Mesendoderm (in vitro differentiated cells): Measurements from ENCODE around the gene PTH2.

Source experiments
- DNase-seq: peaks from one replicate; pipeline ENCODE4 v3.0.0; 2013
- H2AK5ac ChIP-seq: 2 replicates; pipeline ENCODE4 v1.6.1; 2013; ENCODE audit warnings: low read length, inconsistent platforms
- H2BK120ac ChIP-seq: 2 replicates; pipeline ENCODE4 v1.6.1; 2013; ENCODE audit warnings: low read depth, mild to moderate bottlenecking, low read length, moderate library complexity, mixed read lengths
- H2BK15ac ChIP-seq: replicated peaks from 2 replicates; pipeline ENCODE4 v1.6.1; 2013; ENCODE audit warnings: low read depth, mild to moderate bottlenecking, moderate library complexity
- H2BK5ac ChIP-seq: 2 replicates; pipeline ENCODE4 v1.6.1; 2013; ENCODE audit warnings: low read length, inconsistent platforms
- H3K18ac ChIP-seq: 2 replicates; pipeline ENCODE4 v1.6.1; 2013; ENCODE audit warnings: mild to moderate bottlenecking, low read length, mixed read lengths
- H3K23ac ChIP-seq: one replicate; pipeline ENCODE4 v1.6.1; 2013; ENCODE audit warnings: low read length
- H3K27ac ChIP-seq: 2 replicates; pipeline ENCODE4 v1.5.1; 2013; ENCODE audit warnings: low read depth, mild to moderate bottlenecking, inconsistent platforms, low read length, moderate library complexity
- H3K27me3 ChIP-seq: 2 replicates; pipeline ENCODE4 v1.6.1; 2013; ENCODE audit warnings: low read length, control low read depth, mild to moderate bottlenecking, inconsistent platforms; ENCODE audit not compliant: insufficient read depth, poor library complexity
- H3K36me3 ChIP-seq: 2 replicates; pipeline ENCODE4 v1.6.1; 2013; ENCODE audit warnings: low read length, inconsistent platforms; ENCODE audit not compliant: control insufficient read depth, insufficient read depth
- H3K4ac ChIP-seq: one replicate; pipeline ENCODE4 v1.6.1; 2013; ENCODE audit warnings: low read depth, mild to moderate bottlenecking, low read length, moderate library complexity
- H3K4me1 ChIP-seq: 2 replicates; pipeline ENCODE4 v1.6.1; 2013; ENCODE audit warnings: low read depth, low read length, inconsistent platforms; ENCODE audit not compliant: control insufficient read depth
- H3K4me2 ChIP-seq: 2 replicates; pipeline ENCODE4 v1.6.1; 2013; ENCODE audit warnings: low read length
- H3K4me3 ChIP-seq: 2 replicates; pipeline ENCODE4 v1.5.1; 2013; ENCODE audit warnings: mild to moderate bottlenecking, low read length
- H3K56ac ChIP-seq: one replicate; pipeline ENCODE4 v1.6.1; 2013; ENCODE audit warnings: low read length
- H3K79me1 ChIP-seq: 2 replicates; pipeline ENCODE4 v1.6.1; 2013; ENCODE audit warnings: low read length, inconsistent platforms
- H3K79me2 ChIP-seq: 2 replicates; pipeline ENCODE4 v1.6.1; 2013; ENCODE audit warnings: mild to moderate bottlenecking, low read length; ENCODE audit not compliant: control insufficient read depth, insufficient read depth
- H3K9ac ChIP-seq: 2 replicates; pipeline ENCODE4 v1.6.1; 2013; ENCODE audit warnings: low read length, inconsistent platforms
- H4K5ac ChIP-seq: one replicate; pipeline ENCODE4 v1.6.1; 2013; ENCODE audit warnings: low read length
- H4K8ac ChIP-seq: one replicate; pipeline ENCODE4 v1.6.1; 2013; ENCODE audit warnings: low read depth, mild to moderate bottlenecking, control low read depth, low read length, moderate library complexity
- WGBS: extraction: QIAGEN DNeasy Blood & Tissue Kit; methylation state at CpG from one replicate; pipeline ENCODE4 v1.1.7; 2013; ENCODE audit warnings: low lambda C conversion rate, missing lambda C conversion rate; ENCODE audit not compliant: insufficient coverage; ENCODE audit errors: extremely low coverage; 5-methylcytosine and 5-hydroxymethylcytosine counted together

PTH2 gene

DNA sequence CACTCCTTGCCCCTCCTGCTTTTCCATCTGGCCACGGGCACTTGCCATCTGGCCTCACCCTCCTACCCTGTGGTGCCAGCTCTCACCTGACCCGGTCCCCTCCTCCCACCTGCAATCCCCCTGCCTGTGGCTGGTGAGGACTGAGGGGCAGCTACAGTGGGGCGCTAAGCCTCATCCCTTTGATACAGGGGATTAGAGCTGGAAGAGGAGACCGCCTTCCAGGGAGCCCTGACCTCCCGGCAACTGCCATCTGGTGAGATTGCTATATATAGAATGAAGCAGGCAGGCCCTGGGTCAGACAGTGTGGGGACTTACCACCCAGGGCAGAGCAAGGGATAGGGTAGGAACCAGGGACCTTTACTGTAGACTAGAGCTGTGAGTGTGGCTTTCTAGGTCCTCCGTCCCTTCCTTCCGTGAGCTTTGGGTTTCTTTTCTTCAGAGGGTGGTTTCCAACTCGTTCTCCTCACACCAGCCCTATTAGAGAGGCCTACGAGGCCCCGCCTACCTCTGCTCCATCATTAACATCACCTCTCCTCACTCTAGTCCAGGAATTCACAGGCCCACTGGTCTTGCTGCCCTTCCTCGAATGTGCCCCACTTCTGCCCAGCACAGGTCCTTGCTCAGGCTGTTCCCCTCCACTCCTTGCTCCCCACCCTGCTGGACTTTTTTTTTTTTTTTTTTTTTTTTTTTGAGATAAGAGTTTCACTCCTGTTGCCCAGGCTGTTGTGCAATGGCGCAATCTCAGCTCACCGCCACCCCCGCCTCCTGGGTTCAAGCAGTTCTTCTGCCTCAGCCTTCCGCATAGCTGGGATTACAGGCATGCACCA lies 27.4 kb downstream of the PTH2 start:
- Histone ChIP-seq H3K36me3 (no peaks in the 10 kb centered on the region), H2BK15ac (no peak overlapping the region), H2AK5ac (no peak overlapping the region), H3K27me3 (no peaks in the 10 kb centered on the region), H3K27ac (no peak overlapping the region), H3K4me1 (no peaks in the 10 kb centered on the region), H2BK5ac (no peak overlapping the region), H3K79me2 (no peaks in the 10 kb centered on the region), H3K79me1 (no peaks in the 10 kb centered on the region), H3K4ac (no peak overlapping the region), H4K8ac (no peak overlapping the region), H3K56ac (peak overlapping the region; percentile 6), H3K4me2 (no peak overlapping the region), H3K23ac (no peak overlapping the region), H2BK120ac (no peak overlapping the region), H3K4me3 (no peak overlapping the region), H3K18ac (no peak overlapping the region), H3K9ac (no peak overlapping the region), H4K5ac (no peak overlapping the region)
- no CpG with 5 or more reads among the region's 15 CpGs for WGBS
- no peak for DNase-seq

GRCh38 chr19:49393881-49394280 lies 29.4 kb downstream of the PTH2 start:
- Histone ChIP-seq H3K79me2 (no peaks in the 10 kb centered on the region), H4K8ac (no peak overlapping the region), H3K4ac (no peak overlapping the region), H3K4me3 (no peak overlapping the region), H3K27ac (no peak overlapping the region), H3K27me3 (no peaks in the 10 kb centered on the region), H2BK120ac (no peak overlapping the region), H2BK15ac (no peak overlapping the region), H3K56ac (no peak overlapping the region), H4K5ac (no peak overlapping the region), H3K23ac (no peak overlapping the region), H2AK5ac (no peak overlapping the region), H3K36me3 (no peaks in the 10 kb centered on the region), H3K4me1 (no peaks in the 10 kb centered on the region), H3K4me2 (no peak overlapping the region), H3K18ac (no peak overlapping the region), H3K79me1 (no peaks in the 10 kb centered on the region), H2BK5ac (no peak overlapping the region), H3K9ac (no peak overlapping the region)
- DNase-seq = no peak
- WGBS = no CpG with 5 or more reads among the region's 5 CpGs

DNA sequence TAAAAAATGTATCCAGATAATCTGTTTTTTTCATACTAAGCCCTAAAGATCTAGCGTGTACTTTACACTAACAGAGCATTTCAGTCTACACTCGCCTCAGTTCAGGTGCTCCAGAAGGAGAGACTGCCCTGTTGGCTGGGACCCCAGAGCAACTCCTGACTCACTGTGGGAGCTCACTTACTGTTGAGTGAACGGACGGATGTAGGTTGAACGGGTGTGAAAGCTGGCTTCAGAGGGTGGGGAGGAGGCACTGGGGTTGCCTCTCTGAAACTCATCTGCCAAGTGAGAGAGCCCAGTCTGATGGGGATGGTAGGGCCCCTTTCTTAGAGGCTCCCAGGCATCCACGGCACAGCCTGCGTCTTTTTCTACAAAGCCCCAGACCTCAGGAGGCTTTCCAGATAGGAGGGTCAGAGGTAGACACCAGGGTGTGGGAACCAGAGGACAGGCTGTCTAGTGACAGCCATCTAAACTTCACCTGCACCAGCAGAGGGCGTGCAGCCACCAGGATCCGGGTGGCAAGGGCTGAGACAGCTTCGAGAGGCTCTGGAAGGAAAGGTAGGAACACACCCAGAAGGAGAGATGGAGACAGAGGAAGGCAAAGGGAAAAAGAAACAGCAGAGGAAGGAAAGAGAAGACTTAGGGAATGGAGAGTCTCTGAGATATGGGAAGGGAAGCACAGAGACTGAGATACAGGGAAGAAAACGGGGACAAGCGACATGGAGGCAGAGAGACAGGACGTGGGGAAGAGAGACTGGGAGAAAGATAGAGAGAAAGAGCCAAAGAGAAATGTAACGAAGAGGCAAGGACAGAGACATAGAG lies 31.5 kb downstream of the PTH2 start:
- H3K4me3 ChIP-seq = no peak overlapping the region
- H3K18ac ChIP-seq = no peak overlapping the region
- no peak overlapping the region for H3K23ac ChIP-seq
- H4K8ac ChIP-seq = no peak overlapping the region
- no peaks in the 10 kb centered on the region for H3K36me3 ChIP-seq
- no peak overlapping the region for H3K4ac ChIP-seq
- no peak overlapping the region for H3K56ac ChIP-seq
- H2BK15ac ChIP-seq = no peak overlapping the region
- H3K4me1 ChIP-seq = no peaks in the 10 kb centered on the region
- WGBS = no CpG with 5 or more reads among the region's 14 CpGs
- H3K4me2 ChIP-seq = no peak overlapping the region
- H2BK120ac ChIP-seq = no peak overlapping the region
- H3K79me2 ChIP-seq = no peaks in the 10 kb centered on the region
- no peaks in the 10 kb centered on the region for H3K79me1 ChIP-seq
- no peak overlapping the region for H3K9ac ChIP-seq
- H4K5ac ChIP-seq = no peak overlapping the region
- DNase-seq = peak; percentile 90
- H2AK5ac ChIP-seq = no peak overlapping the region
- H3K27me3 ChIP-seq = no peaks in the 10 kb centered on the region
- no peak overlapping the region for H3K27ac ChIP-seq
- H2BK5ac ChIP-seq = no peak overlapping the region

DNA sequence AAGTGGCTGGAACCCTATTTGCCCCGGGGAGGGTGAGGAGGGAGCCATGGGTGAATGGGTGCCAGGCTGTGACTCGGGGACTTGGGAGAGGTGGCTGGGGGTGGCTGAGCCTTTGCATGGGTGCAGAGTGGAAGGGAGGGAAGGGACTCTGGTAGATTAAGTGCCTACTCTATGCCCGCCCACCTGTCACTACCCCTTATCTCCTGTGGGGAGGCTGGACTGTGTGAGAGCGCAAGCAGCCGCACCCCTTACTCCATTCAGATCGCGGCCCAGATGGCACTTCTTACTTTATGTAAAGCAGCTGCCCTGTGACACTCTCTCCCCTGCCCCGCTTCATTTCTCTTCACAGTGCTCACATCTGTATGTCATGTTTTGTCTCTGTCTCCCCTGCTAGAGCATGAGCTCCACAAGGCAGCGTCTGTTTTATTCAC lies 32.3 kb downstream of the PTH2 start:
- H3K27ac ChIP-seq = no peak overlapping the region
- no peak overlapping the region for H3K4me3 ChIP-seq
- no peaks in the 10 kb centered on the region for H3K27me3 ChIP-seq
- no peak for DNase-seq
- no peaks in the 10 kb centered on the region for H3K79me2 ChIP-seq
- H4K8ac ChIP-seq = no peak overlapping the region
- no peak overlapping the region for H3K4ac ChIP-seq
- no peak overlapping the region for H3K4me2 ChIP-seq
- no peaks in the 10 kb centered on the region for H3K4me1 ChIP-seq
- H4K5ac ChIP-seq = no peak overlapping the region
- H3K56ac ChIP-seq = no peak overlapping the region
- no peaks in the 10 kb centered on the region for H3K36me3 ChIP-seq
- H2BK120ac ChIP-seq = no peak overlapping the region
- H2AK5ac ChIP-seq = no peak overlapping the region
- WGBS = no CpG with 5 or more reads among the region's 9 CpGs
- H3K18ac ChIP-seq = no peak overlapping the region
- no peak overlapping the region for H2BK5ac ChIP-seq
- no peak overlapping the region for H3K23ac ChIP-seq
- H2BK15ac ChIP-seq = no peak overlapping the region
- no peak overlapping the region for H3K9ac ChIP-seq
- no peaks in the 10 kb centered on the region for H3K79me1 ChIP-seq

- no peaks in the 10 kb centered on the region for H3K36me3 ChIP-seq
- no peak overlapping the region for H3K4me3 ChIP-seq
- H2BK5ac ChIP-seq = no peak overlapping the region
- no peak overlapping the region for H3K9ac ChIP-seq
- no peak overlapping the region for H2BK120ac ChIP-seq
- H3K18ac ChIP-seq = no peak overlapping the region
- H3K4me2 ChIP-seq = no peak overlapping the region
- no peaks in the 10 kb centered on the region for H3K79me2 ChIP-seq
- no peak overlapping the region for H4K8ac ChIP-seq
- H3K27ac ChIP-seq = no peak overlapping the region
- no peak overlapping the region for H3K23ac ChIP-seq
- H4K5ac ChIP-seq = no peak overlapping the region
- no peaks in the 10 kb centered on the region for H3K4me1 ChIP-seq
- H3K4ac ChIP-seq = no peak overlapping the region
- DNase-seq = no peak
- no CpG with 5 or more reads among the region's 26 CpGs for WGBS
- no peaks in the 10 kb centered on the region for H3K79me1 ChIP-seq
- no peak overlapping the region for H2BK15ac ChIP-seq
- H2AK5ac ChIP-seq = no peak overlapping the region
- H3K27me3 ChIP-seq = no peaks in the 10 kb centered on the region
- H3K56ac ChIP-seq = peak overlapping the region; percentile 34
These were observed 32.9 kb downstream of the PTH2 start for GRCh38 chr19:49390131-49390928.
